Dendritic cell treated with granulocyte-macrophage colony-stimulating factor and Interleukin-4, amounts not matched to agents 40 ng/mL and 50 ng/mL, for 4 days (primary cell): Measurements from ENCODE around the gene DNAJB7.
"Not testable (repeated sequence)": the region's sequence is repeated elsewhere in the genome, so short reads cannot be mapped to it uniquely, and the experiment has no call there.

ENCODE experiments used
- H3K27ac Mint-ChIP-seq: one replicate; pipeline ENCODE4 v1.8.0; 2022; ENCODE audit warnings: mild to moderate bottlenecking, mixed read lengths
- H3K27me3 Mint-ChIP-seq: one replicate; pipeline ENCODE4 v1.8.0; 2022; ENCODE audit warnings: mild to moderate bottlenecking, mixed read lengths
- H3K36me3 Mint-ChIP-seq: one replicate; pipeline ENCODE4 v1.8.0; 2022; ENCODE audit warnings: low read depth, mixed read lengths
- H3K4me1 Mint-ChIP-seq: one replicate; pipeline ENCODE4 v1.8.0; 2022; ENCODE audit warnings: low read depth, mixed read lengths
- H3K4me3 Mint-ChIP-seq: one replicate; pipeline ENCODE4 v1.8.0; 2022; ENCODE audit warnings: mild to moderate bottlenecking, moderate library complexity, mixed read lengths
- H3K9me3 Mint-ChIP-seq: one replicate; pipeline ENCODE4 v1.8.0; 2022; ENCODE audit warnings: mixed read lengths
- intact Hi-C: fragments of 100-400 bp; cut with micrococcal nuclease; formaldehyde crosslinking; loops from one replicate; pipeline ENCODE4 v1.15.0; 2022

The DNAJB7 gene

GRCh38 chr22:40857309-40857855 lies 4.5 kb downstream of the DNAJB7 start:
- intact Hi-C loops: loop anchor here (5.0 kb wide), 1 partner anchor 430 kb away; the partner anchor contains the start of gene RANGAP1
- H3K4me1 Mint-ChIP-seq: peaks cover 37% of the 10 kb centered on the region

GRCh38 chr22:40856513-40857308 lies 5.2 kb downstream of the DNAJB7 start, which contains the start of the genes ST13 and XPNPEP3:
ST13 (minus strand) TSS chr22:40856639; CDS start chr22:40856540, 99 bp downstream.
XPNPEP3 (plus strand) TSS chr22:40857148; CDS start chr22:40857182, 34 bp downstream.
- intact Hi-C loops: loop anchor here (5.0 kb wide), 1 partner anchor 431 kb away; the partner anchor contains the start of gene RANGAP1
- H3K27ac Mint-ChIP-seq: peak within 1 kb of the TSS; percentile 99
- H3K4me3 Mint-ChIP-seq: peak within 1 kb of the TSS; percentile 99
- no peaks in the 10 kb centered on the region for H3K9me3 Mint-ChIP-seq
- peaks cover 34% of the 10 kb centered on the region for H3K4me1 Mint-ChIP-seq
- H3K36me3 Mint-ChIP-seq: peaks cover 36% of the 10 kb centered on the region
- H3K27me3 Mint-ChIP-seq: no peaks in the 10 kb centered on the region

More at GRCh38 chr22:40857309-40857855, 4.5 kb downstream of the DNAJB7 start:
- no peaks in the 10 kb centered on the region for H3K27me3 Mint-ChIP-seq
- H3K36me3 Mint-ChIP-seq: peaks cover 41% of the 10 kb centered on the region
- H3K9me3 Mint-ChIP-seq: no peaks in the 10 kb centered on the region
- H3K4me3 Mint-ChIP-seq: peak overlapping the region; percentile 99
- peak overlapping the region; percentile 99 for H3K27ac Mint-ChIP-seq

- peaks cover 35% of the 10 kb centered on the region for H3K36me3 Mint-ChIP-seq
- no peaks in the 10 kb centered on the region for H3K27me3 Mint-ChIP-seq
- H3K9me3 Mint-ChIP-seq: no peaks in the 10 kb centered on the region
- peaks cover 40% of the 10 kb centered on the region for H3K4me1 Mint-ChIP-seq
- peak overlapping the region; percentile 99 for H3K4me3 Mint-ChIP-seq
- intact Hi-C loops: loop anchor here (2.0 to 5.0 kb wide), 2 partner anchors 43 to 431 kb away; partner anchors contain the start of gene RANGAP1
- peak overlapping the region; percentile 99 for H3K27ac Mint-ChIP-seq
These were observed 5.9 kb downstream of the DNAJB7 start for GRCh38 chr22:40855979-40856512.

GRCh38 chr22:40855071-40855978 lies 6.6 kb downstream of the DNAJB7 start:
- Mint-ChIP-seq H3K9me3 (no peaks in the 10 kb centered on the region), H3K27me3 (no peaks in the 10 kb centered on the region), H3K27ac (peak overlapping the region; percentile 99), H3K36me3 (peaks cover 35% of the 10 kb centered on the region), H3K4me3 (peak overlapping the region; percentile 74), H3K4me1 (peaks cover 41% of the 10 kb centered on the region)
- intact Hi-C loops: loop anchor here (2.0 to 5.0 kb wide), 2 partner anchors 43 to 432 kb away; partner anchors contain the start of gene RANGAP1

- Mint-ChIP-seq H3K27me3 (no peaks in the 10 kb centered on the region), H3K36me3 (peaks cover 49% of the 10 kb centered on the region), H3K9me3 (no peaks in the 10 kb centered on the region), H3K4me3 (no peak overlapping the region), H3K27ac (no peak overlapping the region), H3K4me1 (peaks cover 38% of the 10 kb centered on the region)
- intact Hi-C loops: loop anchor here (2.0 to 5.0 kb wide), 2 partner anchors 37 to 45 kb away; partner anchors contain the start of gene SLC25A17
These were observed 8.0 kb downstream of the DNAJB7 start for GRCh38 chr22:40853961-40854360.

GRCh38 chr22:40853333-40853732 lies 8.6 kb downstream of the DNAJB7 start:
- no peaks in the 10 kb centered on the region for H3K9me3 Mint-ChIP-seq
- intact Hi-C loops: loop anchor here (5.0 kb wide), 1 partner anchor 36 kb away; the partner anchor contains the start of gene SLC25A17
- H3K36me3 Mint-ChIP-seq: peaks cover 55% of the 10 kb centered on the region
- H3K4me1 Mint-ChIP-seq: peaks cover 35% of the 10 kb centered on the region
- H3K4me3 Mint-ChIP-seq: no peak overlapping the region
- H3K27ac Mint-ChIP-seq: no peak overlapping the region
- no peaks in the 10 kb centered on the region for H3K27me3 Mint-ChIP-seq

- H3K9me3 Mint-ChIP-seq, H3K27me3 Mint-ChIP-seq, intact Hi-C loops, H3K4me1 Mint-ChIP-seq, H3K4me3 Mint-ChIP-seq, H3K27ac Mint-ChIP-seq: not testable (repeated sequence)
- H3K36me3 Mint-ChIP-seq: peaks cover 96% of the 10 kb centered on the region
These were observed 16.1 kb downstream of the DNAJB7 start for GRCh38 chr22:40845816-40846215.

GRCh38 chr22:40844951-40845350 lies 17.0 kb downstream of the DNAJB7 start:
- peaks cover 6% of the 10 kb centered on the region for H3K4me1 Mint-ChIP-seq
- no peaks in the 10 kb centered on the region for H3K9me3 Mint-ChIP-seq
- no peak overlapping the region for H3K27ac Mint-ChIP-seq
- H3K27me3 Mint-ChIP-seq: no peaks in the 10 kb centered on the region
- H3K36me3 Mint-ChIP-seq: peaks cover 97% of the 10 kb centered on the region
- intact Hi-C loops: no loop called here
- no peak overlapping the region for H3K4me3 Mint-ChIP-seq

GRCh38 chr22:40838486-40838885 lies 23.4 kb downstream of the DNAJB7 start:
- intact Hi-C loops: no loop called here
- H3K9me3 Mint-ChIP-seq: no peaks in the 10 kb centered on the region
- no peak overlapping the region for H3K4me3 Mint-ChIP-seq
- H3K27ac Mint-ChIP-seq: no peak overlapping the region
- H3K36me3 Mint-ChIP-seq: peaks cover 97% of the 10 kb centered on the region
- peaks cover 6% of the 10 kb centered on the region for H3K4me1 Mint-ChIP-seq
- no peaks in the 10 kb centered on the region for H3K27me3 Mint-ChIP-seq

GRCh38 chr22:40834619-40835018 lies 27.3 kb downstream of the DNAJB7 start:
- H3K27me3 Mint-ChIP-seq: no peaks in the 10 kb centered on the region
- no peaks in the 10 kb centered on the region for H3K4me1 Mint-ChIP-seq
- H3K9me3 Mint-ChIP-seq: no peaks in the 10 kb centered on the region
- H3K27ac Mint-ChIP-seq: no peak overlapping the region
- intact Hi-C loops: loop anchor here (5.0 kb wide), 1 partner anchor 328 kb away; no protein-coding TSS in a partner anchor
- no peak overlapping the region for H3K4me3 Mint-ChIP-seq
- peaks cover 94% of the 10 kb centered on the region for H3K36me3 Mint-ChIP-seq

- intact Hi-C loops: no loop called here
- Mint-ChIP-seq H3K36me3 (peaks cover 83% of the 10 kb centered on the region), H3K27ac (no peak overlapping the region), H3K4me3 (no peak overlapping the region), H3K27me3 (no peaks in the 10 kb centered on the region), H3K4me1 (no peaks in the 10 kb centered on the region), H3K9me3 (no peaks in the 10 kb centered on the region)
These were observed 32.8 kb downstream of the DNAJB7 start for GRCh38 chr22:40829131-40829530.

- Mint-ChIP-seq H3K27ac (no peak overlapping the region), H3K4me1 (no peaks in the 10 kb centered on the region), H3K4me3 (no peak overlapping the region), H3K27me3 (no peaks in the 10 kb centered on the region), H3K36me3 (peaks cover 72% of the 10 kb centered on the region), H3K9me3 (no peaks in the 10 kb centered on the region)
- intact Hi-C loops: no loop called here
These were observed 34.8 kb downstream of the DNAJB7 start for GRCh38 chr22:40826984-40827741.
